Right ventricle myocardium inferior (tissue), 1 donor: Measurements from ENCODE around the gene SH3PXD2B. TPM values are rescaled to one million over a fixed set of nuclear protein-coding genes. Genes with fewer than 3 reads are reported as not detected.

ENCODE experiments used
- ATAC-seq: fragments of 200-7000 bp; cut with Tn5 transposase; one replicate; pipeline ENCODE4 v1.9.1; 2020; ENCODE audit warnings: mild to moderate bottlenecking, moderate library complexity
- DNase-seq: peaks from one replicate; pipeline ENCODE4 v3.0.0; 2021; ENCODE audit errors: missing footprints
- intact Hi-C: fragments of 100-400 bp; cut with DNase I; formaldehyde crosslinking; loops from one replicate; pipeline ENCODE4 v1.11.0; 2022
- total RNA-seq: library from RNA; stranded (reverse); fragmentation: NEBNext Ultra II Directional; extraction: Animal tissue kit (Norgen Biotek cat#: 25700); gene quantifications from one replicate; pipeline ENCODE4 v1.2.1, GENCODE V29; 2021
- donor health status: DM: no; HTN: yes; CAD: no; lungs with severe emphysema.

SH3PXD2B gene
- total RNA-seq, 1 donor from 2014 or later, result 5.4 TPM

DNA sequence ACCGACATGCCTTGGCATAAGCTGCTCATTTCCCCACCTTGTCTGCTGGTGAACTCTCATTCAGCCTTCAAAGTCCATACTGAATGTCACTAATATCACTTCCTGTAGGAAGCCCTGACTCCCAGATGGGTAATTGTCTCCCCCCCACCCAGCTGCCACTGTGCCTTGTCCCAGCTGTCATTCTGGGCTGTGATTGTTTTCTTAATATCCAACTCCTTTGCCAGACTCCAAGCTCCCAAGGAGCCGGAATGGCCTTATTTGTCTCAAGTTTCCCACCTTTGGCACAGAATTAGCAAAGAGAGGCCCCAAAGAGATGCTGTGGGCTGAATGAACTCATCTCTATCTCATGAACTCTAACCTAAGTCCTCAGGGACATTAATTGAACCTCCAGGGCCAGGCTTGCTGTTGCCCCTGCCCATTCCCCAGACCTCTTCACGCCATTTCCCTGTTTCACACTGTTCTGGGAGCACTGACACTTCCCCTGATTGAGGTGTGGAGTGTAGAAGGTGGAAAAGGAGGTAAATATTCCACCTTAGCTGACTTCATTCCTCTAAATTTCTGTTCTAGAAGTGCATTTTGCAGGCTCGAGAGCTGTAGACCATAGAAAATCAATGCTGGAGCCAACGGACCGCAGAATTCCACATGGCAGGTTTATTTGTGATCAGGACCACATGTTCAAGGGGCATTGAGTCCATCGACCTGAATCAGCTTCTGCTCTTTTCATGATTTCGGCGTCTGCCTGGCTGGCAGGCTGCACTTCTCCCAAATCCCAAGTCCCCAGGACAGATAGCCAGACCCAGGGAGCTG, 4.9 kb upstream of the SH3PXD2B start:
- ATAC-seq (no peak), DNase-seq (no peak)
- intact Hi-C loops, result no loop called here

DNA sequence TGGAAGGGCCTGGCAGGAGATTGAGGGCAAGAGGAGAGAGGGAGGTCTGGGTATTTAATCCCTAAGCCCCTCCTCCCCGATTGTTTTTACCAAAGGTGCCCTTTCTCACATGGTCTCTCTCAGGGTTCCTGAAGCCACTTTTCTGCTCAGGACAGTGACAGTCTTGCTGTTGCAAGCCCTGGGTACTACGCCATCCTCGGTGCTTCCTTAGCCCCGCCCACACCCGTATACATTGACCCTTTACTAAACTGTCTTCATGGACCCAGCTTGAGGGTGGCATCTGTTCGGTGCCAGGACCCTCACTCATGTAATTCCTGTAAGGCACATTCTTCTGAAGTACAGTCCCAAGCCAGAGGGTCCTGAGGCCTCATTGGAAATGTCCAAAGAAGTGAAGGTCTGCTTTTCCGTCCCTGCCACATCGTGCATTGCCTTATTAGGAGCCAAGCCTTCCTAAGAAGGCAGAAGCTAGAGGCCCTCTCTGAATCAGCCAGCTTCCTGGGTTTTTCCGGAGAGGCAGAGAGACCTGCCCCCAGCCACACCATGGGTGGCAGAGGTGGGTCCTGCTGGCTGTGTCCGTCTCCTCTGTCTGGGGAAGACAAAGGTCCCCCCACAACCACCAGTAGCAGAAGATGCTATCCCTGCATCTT, 1.9 kb upstream of the SH3PXD2B start:
- DNase-seq (no peak), ATAC-seq (no peak)
- intact Hi-C loops, result no loop called here

DNA sequence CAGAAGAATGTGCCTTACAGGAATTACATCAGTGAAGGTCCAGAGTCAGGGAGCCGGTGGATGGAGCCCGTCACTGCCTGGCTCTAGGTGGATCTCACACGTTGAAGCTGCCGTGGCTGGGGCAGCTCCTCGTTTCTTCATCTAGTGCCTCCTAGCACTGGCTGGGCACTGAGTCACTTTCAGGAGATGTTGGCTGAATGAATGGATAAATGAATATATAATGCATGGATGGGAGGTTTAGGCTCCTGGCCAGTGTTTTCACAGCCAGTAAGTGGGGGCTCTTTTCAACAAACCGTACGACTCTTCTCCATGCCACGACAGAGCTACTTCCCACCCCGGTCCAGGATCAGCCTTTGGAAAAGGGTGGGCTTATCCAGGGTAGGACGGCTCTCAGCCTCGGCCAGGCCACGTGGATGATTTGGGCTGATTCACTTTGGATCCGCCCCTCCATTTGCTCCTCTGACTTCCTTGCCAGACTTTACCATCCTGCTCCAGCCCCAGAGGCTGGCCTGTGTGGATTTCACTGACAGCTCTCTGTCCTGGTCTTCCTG, 1.3 kb upstream of the SH3PXD2B start:
- DNase-seq (no peak), ATAC-seq (peak; percentile 21)
- intact Hi-C loops, result no loop called here

DNA sequence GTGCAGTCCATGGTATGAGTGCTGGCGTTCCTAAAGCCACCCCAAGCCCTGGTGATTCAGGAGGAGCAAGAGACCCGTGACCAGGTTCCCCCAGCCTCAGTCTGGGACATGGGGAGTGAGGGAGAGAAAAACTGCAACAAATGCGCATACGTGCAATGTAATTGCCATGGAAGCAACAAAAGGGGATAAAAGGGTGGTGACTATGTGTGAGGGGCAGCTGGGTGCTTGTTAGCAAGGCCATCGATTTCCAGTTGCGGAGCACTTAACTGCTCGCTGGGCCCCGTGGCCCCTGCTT, 709 bp upstream of the SH3PXD2B start:
- intact Hi-C loops, result no loop called here
- no peak for DNase-seq
- no peak for ATAC-seq

DNA sequence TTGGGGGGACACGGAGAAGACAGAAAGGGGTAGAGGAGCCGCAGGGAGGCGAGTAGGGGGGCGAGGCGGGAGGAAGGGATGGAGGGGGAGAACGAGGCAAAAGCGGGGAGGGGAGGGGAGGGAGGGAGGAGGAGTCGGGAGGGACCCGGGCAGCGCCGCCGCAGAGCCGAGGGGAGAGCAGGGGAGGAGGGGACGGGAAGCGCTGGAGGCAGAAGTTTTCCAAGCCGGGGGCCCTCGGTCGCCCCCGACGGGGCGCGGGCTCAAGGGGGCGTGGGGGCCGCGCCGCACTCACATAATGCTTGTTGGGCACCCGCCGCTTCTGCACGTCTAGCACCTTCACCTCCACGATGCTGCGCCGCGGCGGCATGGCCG, 353 bp downstream of the SH3PXD2B start:
- DNase-seq (no peak), ATAC-seq (peak; percentile 18)
- intact Hi-C loops, result no loop called here

DNA sequence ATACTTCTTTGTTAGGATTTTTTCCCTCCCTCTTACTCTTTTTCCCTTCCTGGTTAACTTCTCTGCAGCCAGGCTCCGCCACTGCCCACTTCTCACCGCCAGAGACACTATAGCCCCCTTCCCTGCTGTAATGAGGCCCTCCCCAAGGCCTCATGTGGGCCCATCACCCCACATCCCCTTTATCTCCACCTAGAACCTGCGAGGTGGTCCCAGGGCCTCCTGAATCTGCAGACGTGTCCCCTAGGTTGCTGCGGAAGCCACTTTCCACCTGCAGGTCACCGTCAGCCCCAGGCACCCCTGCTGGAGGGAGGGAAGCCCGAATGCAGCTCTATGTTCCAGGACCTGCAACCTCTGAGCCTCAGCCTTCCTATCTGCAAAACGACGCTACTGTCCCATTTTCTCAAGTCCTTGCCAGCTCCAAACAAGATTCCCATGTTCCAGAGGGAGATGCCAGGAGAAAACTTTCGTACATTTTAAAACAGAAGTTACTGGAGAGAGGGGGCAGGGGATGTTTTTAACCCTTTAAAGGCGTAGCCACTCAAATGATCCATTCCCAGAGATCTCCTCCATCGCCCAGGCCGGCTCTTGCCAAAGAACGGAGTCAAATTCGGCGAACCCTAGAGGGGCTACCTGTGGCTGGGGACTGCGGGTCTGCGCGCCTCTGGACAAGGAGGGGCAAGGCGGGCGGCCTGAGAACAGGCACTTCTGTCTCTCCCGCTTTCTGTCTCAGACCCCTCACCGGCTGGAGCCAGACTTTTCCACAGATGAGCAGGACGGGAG, 929 bp downstream of the SH3PXD2B start:
- DNase-seq, result no peak
- intact Hi-C loops, result no loop called here
- ATAC-seq, result peak; percentile 37

DNA sequence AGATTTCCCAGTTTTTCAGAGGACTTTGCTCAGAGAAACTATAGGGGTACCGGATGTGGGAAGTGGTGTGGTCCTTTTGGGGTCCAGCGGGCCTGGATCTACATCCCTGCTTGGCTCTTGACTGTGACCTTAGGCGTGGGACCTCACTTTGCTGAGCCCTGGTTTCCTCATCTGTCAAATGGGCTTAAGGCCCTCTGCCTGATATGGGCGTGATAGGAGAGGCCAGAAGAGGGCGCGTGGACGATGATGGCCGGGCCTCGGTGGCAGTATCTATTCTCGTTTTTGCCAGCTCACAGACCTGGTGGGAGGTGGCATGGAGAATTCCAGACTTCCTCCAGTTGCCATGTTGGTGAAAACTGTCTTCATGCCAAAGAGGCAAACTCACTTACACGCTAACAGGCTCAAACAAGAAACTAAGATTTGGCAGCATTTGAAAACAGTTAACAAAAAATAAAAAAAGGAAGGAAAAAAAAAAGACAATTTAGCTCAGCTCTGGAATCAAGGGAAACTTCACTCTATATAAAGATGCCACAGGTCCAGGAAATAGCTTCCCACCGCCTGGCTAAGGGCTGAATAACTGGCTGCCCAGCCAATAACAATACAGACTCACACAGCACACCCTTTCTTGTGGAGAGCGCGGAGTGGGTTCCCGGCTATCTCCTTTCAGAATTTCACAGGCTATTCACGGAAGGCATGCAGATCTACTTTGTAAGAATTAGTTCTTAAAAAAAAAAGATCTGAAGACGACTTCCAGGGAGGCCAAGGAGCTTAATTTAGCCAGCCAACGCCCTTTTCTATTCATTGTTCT, 1.7 kb downstream of the SH3PXD2B start:
- intact Hi-C loops, result no loop called here
- ATAC-seq (peak; percentile 35), DNase-seq (no peak)

DNA sequence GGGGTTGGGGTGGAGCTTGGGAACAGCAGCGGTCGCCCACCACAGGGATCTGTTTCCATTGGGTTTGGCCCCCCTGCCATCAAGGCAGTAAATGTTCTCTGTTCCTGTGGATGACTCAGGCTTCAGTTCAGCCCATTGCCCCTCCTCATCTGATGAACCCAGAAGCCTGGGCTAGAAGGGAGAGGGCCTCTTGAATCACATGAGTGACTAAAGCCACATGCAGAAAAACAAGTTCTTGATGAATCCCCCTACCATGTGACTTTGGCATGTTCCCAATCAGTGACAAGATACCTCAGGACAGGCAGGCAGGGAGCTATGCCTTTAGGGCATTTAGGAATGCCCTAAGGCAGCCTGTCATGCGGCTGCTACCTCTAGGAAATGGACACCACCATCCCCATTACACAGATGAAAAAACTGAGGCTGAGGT, 2.5 kb downstream of the SH3PXD2B start:
- DNase-seq (no peak), ATAC-seq (no peak)
- intact Hi-C loops, result no loop called here

DNA sequence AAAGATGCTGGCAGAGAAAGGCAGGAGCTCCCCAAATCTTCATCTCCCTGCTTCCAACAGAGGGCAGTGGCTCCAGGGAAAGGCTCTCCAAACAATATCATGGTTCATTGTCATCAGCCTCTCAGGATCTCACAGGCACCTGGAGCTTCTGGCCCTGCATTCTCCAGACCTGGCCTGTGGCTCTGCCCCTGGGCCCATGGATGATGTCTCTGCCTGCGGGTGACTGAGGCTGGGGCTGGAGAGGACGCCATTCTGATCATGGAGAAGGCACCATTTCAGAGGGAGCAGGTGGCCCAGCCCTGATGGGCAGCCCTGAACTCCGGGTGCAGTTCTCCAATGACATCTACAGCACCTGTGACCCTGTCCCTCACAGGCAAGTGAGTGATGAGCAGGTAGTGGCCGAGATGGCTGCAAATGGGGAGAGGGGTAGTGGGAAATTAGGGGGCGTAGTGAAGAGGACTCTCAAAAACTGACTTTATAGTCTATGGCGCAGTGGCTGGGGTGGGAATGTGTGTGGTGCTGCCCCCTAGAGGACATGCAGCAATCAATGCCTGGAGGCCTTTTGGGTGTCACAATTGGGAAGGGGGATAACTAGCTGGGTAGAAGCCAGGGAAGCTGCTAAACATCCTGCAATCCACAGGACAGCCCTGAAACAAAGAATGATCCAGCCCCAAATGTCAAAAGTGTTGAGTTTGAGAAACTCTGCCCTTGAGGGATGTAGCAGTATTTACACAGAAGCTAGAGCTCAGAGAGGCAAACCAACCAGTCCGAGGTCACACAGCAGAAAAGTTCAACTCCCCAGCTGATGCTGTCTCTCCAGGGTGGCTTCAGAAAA, 3.2 kb downstream of the SH3PXD2B start:
- no peak for ATAC-seq
- no peak for DNase-seq
- intact Hi-C loops, result no loop called here

DNA sequence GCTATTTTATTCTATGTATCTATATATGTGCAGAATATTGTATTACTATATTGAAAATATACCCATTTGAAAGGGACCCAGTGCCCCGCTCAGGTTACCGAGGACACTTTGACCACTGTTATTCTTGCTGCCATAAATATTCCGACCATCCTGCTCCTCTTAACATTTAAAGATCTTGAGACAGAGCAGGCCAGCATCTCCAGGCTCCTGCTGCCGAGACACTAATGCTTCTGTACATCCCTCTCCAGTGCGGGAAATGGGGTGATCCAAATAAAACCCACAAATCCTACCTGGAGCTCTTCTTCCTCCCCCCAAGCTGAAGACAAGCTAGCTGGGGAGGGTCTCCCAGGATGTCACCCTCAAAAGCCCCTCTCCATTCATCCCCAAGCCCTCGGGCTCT, 3.9 kb downstream of the SH3PXD2B start:
- ATAC-seq (no peak), DNase-seq (no peak)
- intact Hi-C loops, result no loop called here

DNA sequence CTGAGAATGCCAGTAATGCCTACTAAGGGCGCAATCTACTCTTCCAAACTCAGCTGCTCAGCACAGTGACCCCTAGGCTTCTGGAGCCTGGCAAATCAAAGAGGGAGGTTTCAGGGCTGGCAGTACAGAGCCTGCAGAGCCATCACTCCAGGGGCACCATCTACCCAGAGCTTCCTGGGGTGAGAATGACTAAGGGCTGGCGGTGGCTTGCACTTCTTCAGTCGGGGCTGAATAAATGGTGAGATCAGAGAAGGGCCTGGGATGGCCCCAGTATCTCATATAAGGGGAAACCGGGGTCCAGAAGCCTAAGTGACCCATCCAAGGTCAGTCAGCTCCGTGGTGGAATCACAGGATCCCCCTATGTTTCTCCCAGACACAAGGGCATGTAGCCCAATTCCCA, 5.3 kb downstream of the SH3PXD2B start:
- ATAC-seq (no peak), DNase-seq (no peak)
- intact Hi-C loops, result loop anchor here (10.0 kb wide), 1 partner anchor 344 kb away; no protein-coding TSS in a partner anchor

DNA sequence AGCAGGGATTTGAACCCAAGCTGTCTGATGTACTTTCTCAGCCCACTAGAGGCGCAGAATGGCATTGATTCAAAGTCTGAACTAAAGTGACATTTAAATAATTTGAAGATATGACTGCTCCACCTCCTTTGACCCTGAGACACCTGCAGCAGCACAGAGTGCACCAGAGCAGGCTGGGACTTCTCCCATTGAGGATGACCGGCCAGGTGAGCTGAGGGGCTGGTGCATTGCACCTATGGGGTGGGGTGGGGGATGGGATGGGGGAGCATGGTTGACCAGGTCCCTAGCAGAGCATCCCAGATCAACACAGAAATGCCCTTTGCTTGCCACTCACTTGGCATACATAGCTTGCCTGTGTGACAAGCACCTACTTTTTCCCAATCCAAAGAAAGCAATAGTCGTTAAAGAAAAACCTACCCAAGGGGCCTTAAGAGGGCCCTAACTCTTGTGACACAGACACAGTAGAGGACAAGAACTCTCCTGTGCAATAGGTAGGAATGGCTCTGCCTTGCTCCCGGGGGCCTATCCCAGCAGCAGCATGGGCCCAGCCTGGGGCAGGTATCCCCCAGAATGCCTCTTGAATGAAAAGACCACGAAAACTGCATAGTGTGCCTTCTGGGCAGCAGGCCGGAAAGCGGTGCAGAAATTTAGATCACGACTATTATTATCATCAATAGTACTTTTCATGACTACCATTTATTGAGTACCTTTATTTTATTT, 6.5 kb downstream of the SH3PXD2B start:
- no peak for ATAC-seq
- intact Hi-C loops, result loop anchor here (10.0 kb wide), 1 partner anchor 343 kb away; no protein-coding TSS in a partner anchor
- no peak for DNase-seq

DNA sequence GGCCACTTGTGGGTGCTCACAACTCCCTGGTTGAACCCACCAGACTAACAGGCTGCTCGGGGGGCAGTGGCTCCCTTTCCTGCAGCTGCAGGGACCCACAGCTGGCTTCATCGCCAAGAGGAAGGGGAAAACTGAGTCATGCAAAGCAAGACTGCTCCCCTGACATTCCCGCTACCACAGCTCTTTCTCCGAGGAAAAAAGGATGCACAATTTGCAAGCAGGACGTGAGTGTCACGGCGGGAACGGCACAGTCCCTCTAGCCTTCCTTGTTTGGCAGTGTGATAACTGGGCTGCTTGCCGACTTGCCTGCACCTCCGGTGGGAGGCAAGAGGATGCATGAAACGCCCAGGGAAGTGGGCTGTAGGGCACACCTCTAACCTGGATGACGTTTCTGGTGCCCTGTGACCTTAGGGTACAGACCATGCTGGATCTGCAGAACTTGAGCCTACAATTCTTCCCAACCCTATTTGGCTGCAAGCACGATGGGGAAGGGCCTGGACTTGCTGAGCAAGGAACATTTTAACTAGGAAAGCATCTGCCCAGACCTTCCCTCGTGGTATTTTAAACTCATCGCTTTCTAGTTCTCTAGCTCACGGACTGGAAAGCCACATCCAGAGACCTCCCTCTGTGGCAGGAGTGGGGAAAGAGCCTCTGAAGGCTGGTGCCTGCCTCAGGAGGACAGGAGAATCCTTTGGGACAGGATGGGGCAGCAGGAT, 7.8 kb downstream of the SH3PXD2B start:
- ATAC-seq (peak; percentile 8), DNase-seq (no peak)
- intact Hi-C loops, result loop anchor here (10.0 kb wide), 1 partner anchor 342 kb away; no protein-coding TSS in a partner anchor

DNA sequence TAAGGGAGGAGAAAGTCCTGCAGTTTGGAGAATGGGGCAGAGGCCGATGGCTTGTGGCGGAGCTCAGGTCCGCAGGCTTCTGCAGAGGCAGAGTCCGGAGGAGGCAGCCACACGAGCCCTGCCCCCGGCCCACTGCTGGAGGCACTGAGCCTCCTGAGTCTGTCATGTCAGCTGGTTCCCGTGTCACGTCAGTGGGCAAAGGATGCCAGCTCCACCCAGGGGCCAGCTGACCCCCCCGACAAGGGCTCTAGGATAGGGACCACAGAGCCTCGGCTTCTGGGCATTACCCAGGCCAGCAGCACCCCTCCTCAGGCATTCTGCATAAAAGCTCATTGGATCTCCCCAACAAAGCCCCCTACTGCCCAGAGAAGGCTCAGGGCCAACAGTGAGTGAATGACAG, 8.5 kb downstream of the SH3PXD2B start:
- DNase-seq, result peak; percentile 62
- ATAC-seq, result no peak
- intact Hi-C loops, result loop anchor here (10.0 kb wide), 1 partner anchor 341 kb away; no protein-coding TSS in a partner anchor

DNA sequence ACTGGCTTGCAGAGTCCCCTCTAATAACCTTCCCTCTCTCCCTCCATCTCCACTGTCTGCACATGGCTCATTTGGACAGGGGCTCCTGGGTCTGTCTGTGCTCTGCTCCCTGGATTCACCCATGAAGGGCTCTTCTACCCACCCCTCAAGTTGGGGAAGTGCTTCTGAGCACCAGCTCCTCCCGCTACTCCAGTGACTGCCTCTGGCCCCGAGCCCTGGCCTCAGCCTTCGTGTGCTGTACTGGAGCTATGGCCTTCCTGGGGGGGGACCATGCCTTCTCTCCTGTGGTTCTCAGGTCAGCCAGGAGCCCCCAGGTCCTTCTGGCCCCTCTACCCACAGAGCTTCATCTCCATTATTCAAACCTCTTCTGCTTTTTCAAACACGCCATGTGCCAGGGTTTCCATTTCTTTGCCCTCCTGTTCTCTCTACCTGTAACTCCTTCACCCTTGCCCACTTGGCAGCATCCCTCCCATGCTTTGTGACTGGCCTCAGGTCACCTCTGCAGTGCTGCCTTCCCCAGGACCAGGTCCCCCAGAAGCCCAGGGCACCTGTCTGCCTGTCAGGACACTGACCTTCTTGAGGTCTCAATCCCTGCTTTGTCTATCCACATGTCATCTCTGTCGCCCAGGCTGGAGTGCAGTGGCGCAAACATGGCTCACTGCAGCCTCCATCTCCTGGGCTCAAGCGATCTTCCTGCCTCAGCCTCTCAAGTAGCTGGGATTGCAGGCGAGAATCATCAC, 9.5 kb downstream of the SH3PXD2B start:
- intact Hi-C loops, result loop anchor here (10.0 kb wide), 1 partner anchor 340 kb away; no protein-coding TSS in a partner anchor
- ATAC-seq (peak; percentile 4), DNase-seq (no peak)

DNA sequence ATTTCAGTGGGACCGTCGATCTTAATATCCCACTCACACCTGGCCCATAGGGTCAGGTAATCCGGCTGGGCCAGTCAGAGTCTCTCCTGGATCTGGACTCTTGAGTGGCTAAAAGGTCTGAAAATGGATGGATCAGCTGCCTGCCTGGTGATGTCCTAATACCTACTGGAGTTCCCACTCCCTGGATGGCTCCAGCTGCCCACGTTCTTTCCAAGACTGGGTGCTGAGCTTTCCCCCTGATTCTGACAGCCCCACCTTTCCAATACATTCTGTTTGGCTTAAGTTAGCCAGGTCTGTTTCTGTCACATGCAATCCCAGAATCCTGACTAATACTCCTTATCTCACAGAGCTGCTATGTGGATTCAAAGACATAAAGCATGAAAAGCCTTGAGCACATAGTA, 10.2 kb downstream of the SH3PXD2B start:
- intact Hi-C loops, result loop anchor here (10.0 kb wide), 1 partner anchor 339 kb away; no protein-coding TSS in a partner anchor
- ATAC-seq (no peak), DNase-seq (no peak)
